Cerebellar cortex (tissue), 1 donor: ENCODE results near the gene PPM1E.
"Not testable (repeated sequence)": the region's sequence is repeated elsewhere in the genome, so short reads cannot be mapped to it uniquely, and the experiment has no call there.

Experiments used
- DNase-seq: peaks from one replicate; pipeline ENCODE4 v3.0.0-alpha.2; 2015; ENCODE audit warnings: low spot score

PPM1E gene

GRCh38 chr17:58947824-58948223, 192.2 kb downstream of the PPM1E start:
- DNase-seq, result no peak

- DNase-seq, result not testable (repeated sequence)
Observed at GRCh38 chr17:58954358-58954757, 198.7 kb downstream of the PPM1E start.

GRCh38 chr17:58956997-58957724, 201.5 kb downstream of the PPM1E start:
- DNase-seq, result no peak

GRCh38 chr17:58957725-58958073, 202.0 kb downstream of the PPM1E start:
- DNase-seq, result not testable (repeated sequence)

GRCh38 chr17:58960068-58960467, 204.4 kb downstream of the PPM1E start:
- peak; percentile 48 for DNase-seq

GRCh38 chr17:58965221-58965620, 209.6 kb downstream of the PPM1E start:
- peak; percentile 14 for DNase-seq

GRCh38 chr17:58966208-58966607, 210.6 kb downstream of the PPM1E start:
- no peak for DNase-seq

- DNase-seq, result no peak
Observed at GRCh38 chr17:58968426-58969061, 212.9 kb downstream of the PPM1E start.

- no peak for DNase-seq
Observed at GRCh38 chr17:58969156-58969555, 213.5 kb downstream of the PPM1E start.

GRCh38 chr17:58969612-58970011, 214.0 kb downstream of the PPM1E start:
- no peak for DNase-seq

GRCh38 chr17:58970609-58971450, 215.2 kb downstream of the PPM1E start:
- no peak for DNase-seq

GRCh38 chr17:58974354-58974753, 218.7 kb downstream of the PPM1E start:
- DNase-seq, result no peak

GRCh38 chr17:58976541-58976940, 220.9 kb downstream of the PPM1E start:
- no peak for DNase-seq

GRCh38 chr17:58980706-58981481, 225.2 kb downstream of the PPM1E start:
- DNase-seq, result no peak

- DNase-seq, result no peak
Observed at GRCh38 chr17:58982626-58983025, 227.0 kb downstream of the PPM1E start.

- no peak for DNase-seq
Observed at GRCh38 chr17:58985367-58985766, 229.7 kb downstream of the PPM1E start.

- DNase-seq, result no peak
Observed at GRCh38 chr17:58985971-58986370, 230.3 kb downstream of the PPM1E start.

- no peak for DNase-seq
Observed at GRCh38 chr17:58989629-58990028, 234.0 kb downstream of the PPM1E start.

- DNase-seq, result no peak
Observed at GRCh38 chr17:58991718-58992331, 236.2 kb downstream of the PPM1E start.

- DNase-seq, result no peak
Observed at GRCh38 chr17:58993311-58993710, 237.7 kb downstream of the PPM1E start.

- DNase-seq, result no peak
Observed at GRCh38 chr17:58995247-58995940, 239.7 kb downstream of the PPM1E start.
